Pons (tissue), 1 donor: ENCODE results near the gene GNB1L.
"Not testable (repeated sequence)": the region's sequence is repeated elsewhere in the genome, so short reads cannot be mapped to it uniquely, and the experiment has no call there.

Source experiments
- DNase-seq: peaks from one replicate; pipeline ENCODE4 v3.0.0-alpha.2; 2016; ENCODE audit warnings: low spot score

Gene GNB1L

GRCh38 chr22:19843857-19844376 is 10.8 kb downstream of the GNB1L start:
- no peak for DNase-seq

- DNase-seq, result no peak
These were observed 11.4 kb downstream of the GNB1L start for GRCh38 chr22:19843107-19843856.

GRCh38 chr22:19842393-19843106 is 12.1 kb downstream of the GNB1L start:
- DNase-seq, result no peak

GRCh38 chr22:19841641-19842392 is 12.9 kb downstream of the GNB1L start:
- DNase-seq, result no peak

- DNase-seq, result no peak
These were observed 13.6 kb downstream of the GNB1L start for GRCh38 chr22:19840955-19841640.

GRCh38 chr22:19840059-19840458 is 14.6 kb downstream of the GNB1L start:
- DNase-seq, result no peak

GRCh38 chr22:19837915-19838314 is 16.8 kb downstream of the GNB1L start:
- DNase-seq, result no peak

- no peak for DNase-seq
These were observed 18.2 kb downstream of the GNB1L start for GRCh38 chr22:19836512-19836911.

- DNase-seq, result no peak
These were observed 20.1 kb downstream of the GNB1L start for GRCh38 chr22:19834599-19834998.

GRCh38 chr22:19833327-19833726 is 21.3 kb downstream of the GNB1L start:
- not testable (repeated sequence) for DNase-seq

GRCh38 chr22:19832476-19833108 is 22.1 kb downstream of the GNB1L start:
- DNase-seq, result no peak

- not testable (repeated sequence) for DNase-seq
These were observed 22.7 kb downstream of the GNB1L start for GRCh38 chr22:19831979-19832378.

- no peak for DNase-seq
These were observed 23.7 kb downstream of the GNB1L start for GRCh38 chr22:19831016-19831415.

GRCh38 chr22:19828035-19828401 is 26.7 kb downstream of the GNB1L start:
- DNase-seq, result no peak

GRCh38 chr22:19827341-19828034 is 27.2 kb downstream of the GNB1L start:
- DNase-seq, result no peak

- no peak for DNase-seq
These were observed 28.1 kb downstream of the GNB1L start for GRCh38 chr22:19826619-19826950.

- DNase-seq, result no peak
These were observed 28.6 kb downstream of the GNB1L start for GRCh38 chr22:19825904-19826618.

GRCh38 chr22:19824926-19825339 is 29.7 kb downstream of the GNB1L start:
- DNase-seq, result no peak

GRCh38 chr22:19824212-19824925 is 30.3 kb downstream of the GNB1L start:
- no peak for DNase-seq

- no peak for DNase-seq
These were observed 30.8 kb downstream of the GNB1L start for GRCh38 chr22:19823902-19824211.
